HepG2 (cell line): ENCODE data around the gene SPSB2. TPM values are rescaled to one million over a fixed set of nuclear protein-coding genes. Genes with fewer than 3 reads are reported as not detected.
A peak's percentile ranks its signal among the peaks of the same experiment; 100 is the strongest.

Source experiments
- BORCS8-MEF2B ChIP-seq: sonication (generic); formaldehyde crosslinking; IDR thresholded peaks from 2 replicates; pipeline ENCODE4 v1.8.0; 2022; ENCODE audit warnings: mild to moderate bottlenecking, missing genetic modification reagents
- CEBPB ChIP-seq: IDR thresholded peaks from 2 replicates; pipeline ENCODE4 v1.6.1; 2011; ENCODE audit warnings: low read depth, low read length, improper control_type of control experiment, borderline replicate concordance
- DMTF1 ChIP-seq: sonication (generic); formaldehyde crosslinking; IDR thresholded peaks from 2 replicates; pipeline ENCODE4 v1.4.0; 2020; ENCODE audit warnings: mild to moderate bottlenecking, missing genetic modification reagents
- PAF1 ChIP-seq: IDR thresholded peaks from 2 replicates; pipeline ENCODE4 v1.6.1; 2016; ENCODE audit warnings: missing genetic modification reagents, missing compliant biosample characterization
- ZNF597 ChIP-seq: sonication (generic); formaldehyde crosslinking; IDR thresholded peaks from 2 replicates; pipeline ENCODE4 v1.5.0; 2020; ENCODE audit warnings: missing genetic modification reagents
- polyA plus RNA-seq, 8 experiments: library from polyadenylated mRNA; depleted of rRNA in 3 of 8; stranded (reverse) in 7 of 8; unstranded in 1 of 8; fragments of >200 nt; fragmentation: Illumina TruSeq in 4 of 8; extraction: Trizol in 4 of 8; gene quantifications; 2 replicates each; pipeline versions ENCODE4 v1.2.1 to v1.2.3, GENCODE V29; 2011 to 2016; ENCODE audit warnings: low read depth in 4 of 8, missing spikeins in 1 of 8, mixed read lengths in 1 of 8; ENCODE audit not compliant: insufficient read depth in 1 of 8
- total RNA-seq, 5 experiments: library from RNA; depleted of rRNA; stranded (reverse); fragments of >200 nt; fragmentation: Illumina TruSeq; extraction: Trizol; gene quantifications; 2 replicates each; pipeline ENCODE4 v1.2.3, GENCODE V29; 2016; ENCODE audit warnings: low read depth in 1 of 5
- TF ChIP-seq, protein P1 (sequence below): sonication (generic); formaldehyde crosslinking; IDR thresholded peaks from 2 replicates; pipeline ENCODE4 v1.8.0; 2022; ENCODE audit warnings: low read depth, missing genetic modification reagents
- TF ChIP-seq, protein P2 (sequence below): IDR thresholded peaks from 2 replicates; pipeline ENCODE4 v1.6.1; 2016; ENCODE audit warnings: low read depth, borderline replicate concordance
- TF ChIP-seq, protein P3 (sequence below): IDR thresholded peaks from 2 replicates; pipeline ENCODE4 v1.6.1; 2016; ENCODE audit warnings: control low read depth

SPSB2 gene
- total and polyA plus RNA-seq, 2 of the 13 experiments (the other 11 are each of a cell fraction or from before 2014, with no cell fraction given), result 2.0 to 6.2 TPM

DNA sequence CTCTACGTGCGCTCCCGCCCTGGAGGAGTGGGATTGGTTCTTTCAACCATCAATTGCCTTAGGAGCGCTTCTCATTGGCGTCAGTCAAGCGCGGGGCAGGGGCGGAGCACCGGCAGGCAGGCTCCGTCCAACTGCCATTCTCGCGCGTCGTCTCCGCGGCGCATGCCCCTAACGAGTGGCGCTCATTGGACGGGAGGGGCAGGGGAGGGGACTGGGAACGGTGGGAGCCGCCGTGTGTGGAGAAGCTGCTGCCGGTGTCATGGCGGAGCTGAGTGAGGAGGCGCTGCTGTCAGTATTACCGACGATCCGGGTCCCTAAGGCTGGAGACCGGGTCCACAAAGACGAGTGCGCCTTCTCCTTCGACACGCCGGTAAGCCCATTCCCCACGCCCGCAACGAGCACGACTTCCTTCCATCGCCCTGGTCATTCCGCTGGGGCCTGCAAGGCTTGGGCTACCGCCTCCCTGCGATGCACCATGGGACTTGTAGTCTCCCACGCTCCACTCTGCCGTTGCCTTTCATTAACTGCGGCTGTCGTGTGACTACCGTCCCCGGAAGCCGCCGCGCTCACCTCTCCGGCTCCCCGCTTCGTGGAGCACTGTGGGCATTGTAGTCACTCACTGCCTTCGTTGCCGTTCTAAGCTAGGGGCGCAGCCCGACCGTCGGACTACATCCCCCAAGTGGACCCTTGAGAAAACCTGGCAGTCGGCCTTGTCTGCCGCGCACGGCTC is 21.0 kb downstream of the SPSB2 start, which contains the start of gene USP5 (continued):
- TF ChIP-seq, protein P1, sequence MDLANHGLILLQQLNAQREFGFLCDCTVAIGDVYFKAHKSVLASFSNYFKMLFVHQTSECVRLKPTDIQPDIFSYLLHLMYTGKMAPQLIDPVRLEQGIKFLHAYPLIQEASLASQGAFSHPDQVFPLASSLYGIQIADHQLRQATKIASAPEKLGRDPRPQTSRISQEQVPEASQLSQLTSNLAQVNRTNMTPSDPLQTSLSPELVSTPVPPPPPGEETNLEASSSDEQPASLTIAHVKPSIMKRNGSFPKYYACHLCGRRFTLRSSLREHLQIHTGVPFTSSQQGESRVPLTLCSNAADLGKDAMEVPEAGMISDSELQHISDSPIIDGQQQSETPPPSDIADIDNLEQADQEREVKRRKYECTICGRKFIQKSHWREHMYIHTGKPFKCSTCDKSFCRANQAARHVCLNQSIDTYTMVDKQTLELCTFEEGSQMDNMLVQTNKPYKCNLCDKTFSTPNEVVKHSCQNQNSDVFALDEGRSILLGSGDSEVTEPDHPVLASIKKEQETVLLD (CRISPR knock-in tag), result peak; percentile 47; the same call in 1 of the 2 replicates
- TF ChIP-seq ZNF597 (CRISPR knock-in tag) (peak; percentile 98), PAF1 (no peak), CEBPB (no peak), BORCS8-MEF2B (CRISPR knock-in tag) (0 out of 2 replicates have a peak, but pooled peaks have one; percentile 43), DMTF1 (CRISPR knock-in tag) (0 out of 2 replicates have a peak, but pooled peaks have one; percentile 1)
- TF ChIP-seq, protein P2, sequence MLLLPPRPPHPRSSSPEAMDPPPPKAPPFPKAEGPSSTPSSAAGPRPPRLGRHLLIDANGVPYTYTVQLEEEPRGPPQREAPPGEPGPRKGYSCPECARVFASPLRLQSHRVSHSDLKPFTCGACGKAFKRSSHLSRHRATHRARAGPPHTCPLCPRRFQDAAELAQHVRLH, result 0 out of 2 replicates have a peak, but pooled peaks have one; percentile 22
- TF ChIP-seq, protein P3, sequence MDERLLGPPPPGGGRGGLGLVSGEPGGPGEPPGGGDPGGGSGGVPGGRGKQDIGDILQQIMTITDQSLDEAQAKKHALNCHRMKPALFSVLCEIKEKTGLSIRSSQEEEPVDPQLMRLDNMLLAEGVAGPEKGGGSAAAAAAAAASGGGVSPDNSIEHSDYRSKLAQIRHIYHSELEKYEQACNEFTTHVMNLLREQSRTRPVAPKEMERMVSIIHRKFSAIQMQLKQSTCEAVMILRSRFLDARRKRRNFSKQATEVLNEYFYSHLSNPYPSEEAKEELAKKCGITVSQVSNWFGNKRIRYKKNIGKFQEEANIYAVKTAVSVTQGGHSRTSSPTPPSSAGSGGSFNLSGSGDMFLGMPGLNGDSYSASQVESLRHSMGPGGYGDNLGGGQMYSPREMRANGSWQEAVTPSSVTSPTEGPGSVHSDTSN (CRISPR knock-in tag), result peak; percentile 90
